LNCaP clone FGC (cell line): ENCODE data around the gene SP140.
"Not testable (repeated sequence)": the region's sequence is repeated elsewhere in the genome, so short reads cannot be mapped to it uniquely, and the experiment has no call there.

Experiments
- DNase-seq: peaks from one replicate; pipeline ENCODE4 v3.0.0-alpha.2; 2011; ENCODE audit warnings: low read depth
- H3K4me3 ChIP-seq: 2 replicates; pipeline ENCODE4 v1.5.1; 2011; ENCODE audit warnings: mild to moderate bottlenecking, low read depth, low read length, control low read depth
- TF ChIP-seq, protein P1 (sequence below): IDR thresholded peaks from 2 replicates; pipeline ENCODE4 v1.5.1; 2012; ENCODE audit warnings: mild to moderate bottlenecking; ENCODE audit not compliant: control insufficient read depth, insufficient read depth; ENCODE audit errors: extremely low read depth

Gene SP140

DNA sequence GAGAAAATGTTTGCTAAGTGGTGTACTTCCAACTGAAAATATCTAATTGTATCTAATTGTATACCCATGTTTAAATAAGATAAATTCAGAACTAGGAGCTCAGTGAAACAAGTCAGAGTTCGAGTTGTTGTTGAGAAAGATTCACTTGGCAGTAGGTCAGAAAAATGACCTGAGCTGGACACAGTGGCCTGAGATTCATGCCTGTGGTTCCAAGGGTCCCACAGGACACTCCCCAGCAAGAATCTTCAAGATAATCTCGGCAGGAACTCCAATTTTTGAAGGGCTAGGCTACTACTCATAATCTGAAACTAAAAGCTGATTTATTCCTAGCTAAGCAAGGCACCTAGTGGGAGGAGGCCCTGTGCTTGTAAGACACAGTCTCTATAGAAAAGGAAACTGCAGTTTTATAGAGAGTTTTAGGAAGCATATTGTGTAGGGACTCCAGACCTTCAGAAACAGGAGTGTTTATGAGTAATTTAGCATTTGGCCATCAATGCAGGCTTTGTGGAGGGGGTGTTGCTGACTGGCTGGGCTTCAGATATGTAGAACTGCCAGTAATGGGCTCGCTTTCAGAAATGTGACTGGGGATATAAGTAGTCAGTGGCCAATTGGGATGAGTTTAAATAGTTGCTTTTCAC lies 43.2 kb downstream of the SP140 start:
- no peak overlapping the region for H3K4me3 ChIP-seq
- no peak for DNase-seq
- TF ChIP-seq, protein P1, sequence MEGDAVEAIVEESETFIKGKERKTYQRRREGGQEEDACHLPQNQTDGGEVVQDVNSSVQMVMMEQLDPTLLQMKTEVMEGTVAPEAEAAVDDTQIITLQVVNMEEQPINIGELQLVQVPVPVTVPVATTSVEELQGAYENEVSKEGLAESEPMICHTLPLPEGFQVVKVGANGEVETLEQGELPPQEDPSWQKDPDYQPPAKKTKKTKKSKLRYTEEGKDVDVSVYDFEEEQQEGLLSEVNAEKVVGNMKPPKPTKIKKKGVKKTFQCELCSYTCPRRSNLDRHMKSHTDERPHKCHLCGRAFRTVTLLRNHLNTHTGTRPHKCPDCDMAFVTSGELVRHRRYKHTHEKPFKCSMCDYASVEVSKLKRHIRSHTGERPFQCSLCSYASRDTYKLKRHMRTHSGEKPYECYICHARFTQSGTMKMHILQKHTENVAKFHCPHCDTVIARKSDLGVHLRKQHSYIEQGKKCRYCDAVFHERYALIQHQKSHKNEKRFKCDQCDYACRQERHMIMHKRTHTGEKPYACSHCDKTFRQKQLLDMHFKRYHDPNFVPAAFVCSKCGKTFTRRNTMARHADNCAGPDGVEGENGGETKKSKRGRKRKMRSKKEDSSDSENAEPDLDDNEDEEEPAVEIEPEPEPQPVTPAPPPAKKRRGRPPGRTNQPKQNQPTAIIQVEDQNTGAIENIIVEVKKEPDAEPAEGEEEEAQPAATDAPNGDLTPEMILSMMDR = no peak

DNA sequence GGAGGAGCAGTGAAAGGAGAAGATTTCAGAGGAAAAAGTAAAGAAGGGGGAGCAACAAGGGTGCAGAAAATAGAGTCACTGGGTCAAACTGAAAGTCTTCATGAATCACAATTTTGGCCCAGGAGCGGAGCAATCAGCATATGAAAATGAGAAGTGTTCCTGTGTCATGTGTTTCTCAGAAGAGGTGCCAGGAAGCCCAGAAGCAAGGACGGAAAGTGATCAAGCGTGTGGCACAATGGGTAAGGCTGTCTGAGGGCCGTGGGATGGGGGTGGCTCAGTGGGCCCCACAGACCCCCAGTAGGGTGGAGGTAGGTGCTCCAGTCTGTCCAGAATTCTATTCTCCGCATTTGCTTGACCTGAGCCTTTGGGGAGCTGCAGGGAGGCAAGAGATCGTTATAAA lies 44.2 kb downstream of the SP140 start:
- no peak overlapping the region for H3K4me3 ChIP-seq
- TF ChIP-seq, protein P1 = no peak
- DNase-seq = no peak

GRCh38 chr2:230282936-230283335 lies 57.4 kb downstream of the SP140 start:
- no peak overlapping the region for H3K4me3 ChIP-seq
- TF ChIP-seq, protein P1 = no peak
- DNase-seq = no peak

- TF ChIP-seq, protein P1 = no peak
- no peak overlapping the region for H3K4me3 ChIP-seq
- no peak for DNase-seq
Measured at GRCh38 chr2:230286048-230286447, 60.5 kb downstream of the SP140 start.

DNA sequence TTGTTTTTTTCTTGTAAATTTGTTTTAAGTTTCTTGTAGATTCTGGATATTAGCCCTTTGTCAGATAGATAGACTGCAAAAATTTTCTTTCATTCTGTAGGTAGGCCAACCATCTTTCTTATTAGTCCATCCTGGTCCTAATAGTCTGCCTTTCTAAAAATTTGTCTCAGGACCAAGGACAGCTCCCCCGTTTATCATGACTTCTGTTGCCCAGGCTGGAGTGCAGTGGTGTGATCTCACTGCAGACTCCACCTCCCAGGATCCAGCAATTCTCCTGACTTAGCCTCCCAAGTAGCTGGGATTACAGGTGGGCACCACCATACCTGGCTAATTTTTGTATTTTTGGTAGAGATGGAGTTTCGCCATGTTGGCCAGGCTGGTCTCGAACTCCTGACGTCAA lies 63.8 kb downstream of the SP140 start:
- not testable (repeated sequence) for H3K4me3 ChIP-seq
- DNase-seq = peak; percentile 2

- no peak for DNase-seq
- TF ChIP-seq, protein P1 = no peak
- H3K4me3 ChIP-seq = no peak overlapping the region
Measured at GRCh38 chr2:230295192-230295591, 69.7 kb downstream of the SP140 start.

DNA sequence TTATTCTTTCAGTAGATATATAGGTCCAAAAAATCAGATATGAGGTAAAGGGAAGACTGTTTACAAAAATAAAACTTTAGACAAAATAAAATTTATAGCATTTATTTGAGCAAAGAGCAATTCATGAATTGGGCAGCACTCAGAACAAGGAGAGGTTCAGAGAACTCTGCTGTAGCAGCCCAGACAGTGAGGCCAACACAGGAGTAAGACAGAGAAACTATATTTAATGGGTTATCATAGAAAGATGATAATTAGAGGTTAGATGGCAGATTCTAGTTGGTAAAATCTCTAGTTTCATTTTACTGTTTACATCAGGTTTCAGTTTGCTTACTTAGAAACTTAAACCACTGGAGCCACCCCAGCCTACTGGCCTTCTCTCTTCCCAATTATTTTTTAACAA lies 71.4 kb downstream of the SP140 start:
- TF ChIP-seq, protein P1 = no peak
- DNase-seq = no peak
- no peak overlapping the region for H3K4me3 ChIP-seq

DNA sequence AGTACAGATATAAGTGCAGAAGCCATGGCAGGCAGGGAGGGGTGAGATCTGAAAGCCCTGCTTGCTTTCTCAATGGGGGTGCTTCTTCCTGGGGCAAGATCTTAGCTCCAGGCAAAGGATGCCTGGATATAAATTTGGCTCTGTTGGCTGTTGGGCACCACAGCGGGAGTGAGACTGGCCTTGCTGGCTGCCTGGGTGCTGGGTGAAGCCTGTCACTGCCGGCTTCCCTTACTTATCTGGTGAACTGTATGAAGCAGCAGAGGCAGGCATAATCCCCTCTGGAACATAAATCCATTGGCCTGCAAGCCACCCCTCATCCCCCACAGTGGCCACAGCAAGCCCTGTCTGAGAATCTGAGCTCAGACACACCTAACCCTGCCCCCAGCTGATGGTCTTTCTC lies 74.1 kb downstream of the SP140 start:
- no peak overlapping the region for H3K4me3 ChIP-seq
- TF ChIP-seq, protein P1 = no peak

More for the DNA sequence above, 74.1 kb downstream of the SP140 start:
- no peak for DNase-seq
